HG02852 (cell line): ENCODE results near the gene CCDC182.

Experiments used
- ATAC-seq: cut with Tn5 transposase; IDR thresholded peaks from one replicate; pipeline ENCODE4 v1.9.1; 2021; ENCODE audit warnings: mild to moderate bottlenecking, moderate library complexity; ENCODE audit not compliant: unreplicated experiment

CCDC182 gene

GRCh38 chr17:57745242-57745641 is at the start of gene CCDC182:
Gene CCDC182 (minus strand): TSS chr17:57745299. CDS start chr17:57745272, 27 bp downstream.
- ATAC-seq, result no peak

- ATAC-seq, result no peak
Measured at GRCh38 chr17:57794841-57795240, 49.7 kb upstream of the CCDC182 start.

GRCh38 chr17:57788725-57789124 is 43.6 kb upstream of the CCDC182 start:
- ATAC-seq, result no peak

GRCh38 chr17:57785022-57785421 is 39.9 kb upstream of the CCDC182 start:
- ATAC-seq, result no peak

GRCh38 chr17:57784226-57784895 is 39.3 kb upstream of the CCDC182 start:
- no peak for ATAC-seq

GRCh38 chr17:57783338-57783742 is 38.2 kb upstream of the CCDC182 start:
- ATAC-seq, result no peak

- ATAC-seq, result no peak
Measured at GRCh38 chr17:57782647-57783337, 37.7 kb upstream of the CCDC182 start.

- ATAC-seq, result no peak
Measured at GRCh38 chr17:57782062-57782490, 37.0 kb upstream of the CCDC182 start.

GRCh38 chr17:57781386-57782061 is 36.4 kb upstream of the CCDC182 start:
- ATAC-seq, result no peak

GRCh38 chr17:57779706-57780105 is 34.6 kb upstream of the CCDC182 start:
- no peak for ATAC-seq

GRCh38 chr17:57778306-57778705 is 33.2 kb upstream of the CCDC182 start:
- no peak for ATAC-seq

- ATAC-seq, result no peak
Measured at GRCh38 chr17:57776366-57776765, 31.3 kb upstream of the CCDC182 start.

- ATAC-seq, result no peak
Measured at GRCh38 chr17:57774872-57775271, 29.8 kb upstream of the CCDC182 start.

- no peak for ATAC-seq
Measured at GRCh38 chr17:57773557-57773956, 28.5 kb upstream of the CCDC182 start.

GRCh38 chr17:57772774-57773173 is 27.7 kb upstream of the CCDC182 start:
- ATAC-seq, result no peak

- ATAC-seq, result no peak
Measured at GRCh38 chr17:57767561-57767960, 22.5 kb upstream of the CCDC182 start.

- no peak for ATAC-seq
Measured at GRCh38 chr17:57766318-57766943, 21.3 kb upstream of the CCDC182 start.

- no peak for ATAC-seq
Measured at GRCh38 chr17:57762452-57763395, 17.6 kb upstream of the CCDC182 start.

- no peak for ATAC-seq
Measured at GRCh38 chr17:57761887-57762286, 16.8 kb upstream of the CCDC182 start.

GRCh38 chr17:57760046-57760445 is 14.9 kb upstream of the CCDC182 start:
- ATAC-seq, result no peak
